HG03280 (cell line): ENCODE measurements around the gene SLC2A4RG.

Experiments
- ATAC-seq: cut with Tn5 transposase; IDR thresholded peaks from one replicate; pipeline ENCODE4 v1.9.1; 2021; ENCODE audit warnings: mild to moderate bottlenecking, moderate library complexity; ENCODE audit not compliant: unreplicated experiment

The SLC2A4RG gene, protein sequence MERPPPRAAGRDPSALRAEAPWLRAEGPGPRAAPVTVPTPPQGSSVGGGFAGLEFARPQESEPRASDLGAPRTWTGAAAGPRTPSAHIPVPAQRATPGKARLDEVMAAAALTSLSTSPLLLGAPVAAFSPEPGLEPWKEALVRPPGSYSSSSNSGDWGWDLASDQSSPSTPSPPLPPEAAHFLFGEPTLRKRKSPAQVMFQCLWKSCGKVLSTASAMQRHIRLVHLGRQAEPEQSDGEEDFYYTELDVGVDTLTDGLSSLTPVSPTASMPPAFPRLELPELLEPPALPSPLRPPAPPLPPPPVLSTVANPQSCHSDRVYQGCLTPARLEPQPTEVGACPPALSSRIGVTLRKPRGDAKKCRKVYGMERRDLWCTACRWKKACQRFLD

DNA sequence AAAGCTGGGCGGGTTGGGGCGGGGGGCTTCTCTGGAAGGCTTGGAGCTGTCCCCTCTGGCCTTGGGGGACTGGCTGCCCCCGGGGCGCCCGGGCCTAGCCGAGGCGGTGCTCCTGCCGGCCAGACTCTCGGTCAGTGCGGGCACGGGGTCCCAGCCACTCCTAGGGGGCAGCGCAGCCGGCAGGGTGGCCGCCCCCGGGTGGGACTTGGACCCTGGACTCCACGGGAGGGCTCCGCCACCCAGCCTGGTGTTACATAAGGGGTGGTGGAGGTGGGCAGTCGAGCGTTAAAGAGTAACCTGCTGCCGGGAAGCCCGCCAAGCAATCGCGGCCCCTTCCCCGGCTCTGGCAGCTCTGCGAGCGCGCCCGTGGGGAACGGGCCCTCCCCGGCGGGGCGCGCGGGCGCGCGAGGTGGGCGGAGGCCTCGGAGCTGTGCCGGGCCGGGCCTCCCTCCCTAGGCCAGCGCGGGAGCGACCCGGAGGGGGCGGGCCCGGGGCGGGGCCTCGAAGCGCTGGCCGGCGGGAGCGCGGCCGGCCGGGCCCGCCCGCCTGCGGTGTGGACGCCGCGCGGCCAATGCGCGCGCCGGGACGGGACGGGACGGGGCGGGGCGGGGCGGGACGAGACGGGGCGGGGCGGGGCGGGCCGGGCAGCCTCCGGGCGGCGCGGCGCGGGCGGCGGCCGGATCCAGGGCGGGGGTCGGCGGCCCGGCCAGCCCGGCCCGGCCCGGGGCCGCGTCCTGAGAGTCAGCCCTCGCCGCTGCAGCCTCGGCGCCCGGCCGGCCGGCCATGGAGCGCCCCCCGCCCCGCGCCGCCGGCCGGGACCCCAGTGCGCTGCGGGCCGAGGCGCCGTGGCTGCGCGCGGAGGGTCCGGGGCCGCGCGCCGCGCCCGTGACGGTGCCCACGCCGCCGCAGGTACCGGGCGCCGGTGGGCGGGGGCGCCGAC is at the start of gene SLC2A4RG:
Gene SLC2A4RG, plus strand, starts transcription at position 647 of the 940 bp plus-strand sequence. Its CDS starts 137 bp downstream, at position 784.
- ATAC-seq, result peak; percentile 55

DNA sequence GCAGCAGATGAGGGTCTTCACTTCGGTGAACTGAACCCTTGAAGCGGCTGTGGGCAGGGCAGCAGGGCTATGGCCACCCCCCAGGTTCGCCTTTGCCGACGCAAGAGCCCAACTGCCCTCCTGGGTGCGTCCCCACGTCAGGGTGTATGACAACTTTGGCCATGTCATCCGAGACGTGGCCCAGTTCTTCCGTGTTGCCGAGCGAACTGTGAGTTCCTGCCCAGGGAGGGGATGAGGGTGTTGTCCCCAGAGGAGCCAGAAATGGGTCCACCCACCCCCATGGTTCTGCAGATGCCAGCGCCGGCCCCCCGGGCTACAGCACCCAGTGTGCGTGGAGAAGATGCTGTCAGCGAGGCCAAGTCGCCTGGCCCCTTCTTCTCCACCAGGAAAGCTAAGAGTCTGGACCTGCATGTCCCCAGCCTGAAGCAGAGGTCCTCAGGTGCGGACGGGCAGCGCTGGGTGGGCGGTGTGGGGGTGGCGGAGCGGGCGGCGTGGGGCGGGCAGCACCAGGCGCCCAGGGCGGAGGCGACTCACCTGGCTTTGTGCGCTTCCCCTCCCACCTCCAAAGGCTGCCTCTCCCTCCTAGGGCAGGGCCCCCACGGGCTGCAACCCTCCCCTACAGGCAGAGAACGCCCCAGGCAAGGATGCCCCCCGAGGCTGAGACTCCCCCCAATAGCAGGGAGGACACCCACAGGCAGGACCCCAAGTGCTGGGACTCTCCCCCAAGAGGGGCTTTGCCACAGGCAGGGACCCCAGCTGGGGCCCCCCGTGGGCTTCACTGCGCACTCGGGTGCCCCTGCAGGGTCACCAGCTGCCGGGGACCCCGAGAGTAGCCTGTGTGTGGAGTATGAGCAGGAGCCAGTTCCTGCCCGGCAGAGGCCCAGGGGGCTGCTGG is 49.3 kb upstream of the SLC2A4RG start:
- no peak for ATAC-seq

DNA sequence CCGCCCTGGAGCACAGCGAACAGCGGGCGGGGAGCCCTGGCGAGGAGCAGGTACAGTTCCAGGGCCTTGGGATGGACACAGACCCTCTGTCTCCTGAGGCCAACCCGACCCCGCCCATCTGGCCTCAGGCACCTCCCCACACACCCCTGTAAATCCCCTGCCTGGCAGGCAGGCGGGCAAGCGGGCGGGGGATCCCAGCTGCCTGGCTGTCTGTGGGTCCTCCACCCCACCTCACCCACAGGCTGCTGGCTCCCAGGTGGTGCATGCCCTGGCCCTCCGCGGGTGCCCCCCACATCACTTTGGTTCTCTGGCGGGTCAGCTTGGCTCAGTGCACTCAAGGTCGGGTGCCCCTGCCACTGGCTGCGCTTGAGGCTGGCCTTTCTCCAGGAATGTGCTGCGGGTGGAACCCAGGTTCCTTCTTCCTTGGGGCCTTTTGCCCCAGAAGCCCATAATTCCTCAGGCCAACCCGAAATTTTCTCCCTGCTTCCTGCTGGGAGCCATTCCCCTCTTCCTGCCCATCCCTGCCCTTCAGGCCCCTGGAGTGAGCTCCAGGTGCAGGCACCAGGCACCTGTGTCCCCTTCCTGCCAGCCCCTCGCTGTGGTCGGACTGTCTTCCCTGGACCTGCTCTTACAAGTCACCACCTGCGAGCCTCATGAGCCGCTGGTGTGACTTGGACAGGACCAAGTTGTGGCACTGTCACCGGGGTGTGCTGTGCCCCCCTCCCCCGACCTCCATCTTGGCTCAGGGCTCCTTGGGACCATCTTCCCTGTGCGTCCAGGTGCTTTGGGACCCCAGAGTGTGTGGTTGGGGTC is 48.5 kb upstream of the SLC2A4RG start:
- no peak for ATAC-seq

GRCh38 chr20:63691711-63692435 is 47.7 kb upstream of the SLC2A4RG start:
- ATAC-seq, result no peak

GRCh38 chr20:63692436-63693082 is 47.0 kb upstream of the SLC2A4RG start:
- no peak for ATAC-seq

DNA sequence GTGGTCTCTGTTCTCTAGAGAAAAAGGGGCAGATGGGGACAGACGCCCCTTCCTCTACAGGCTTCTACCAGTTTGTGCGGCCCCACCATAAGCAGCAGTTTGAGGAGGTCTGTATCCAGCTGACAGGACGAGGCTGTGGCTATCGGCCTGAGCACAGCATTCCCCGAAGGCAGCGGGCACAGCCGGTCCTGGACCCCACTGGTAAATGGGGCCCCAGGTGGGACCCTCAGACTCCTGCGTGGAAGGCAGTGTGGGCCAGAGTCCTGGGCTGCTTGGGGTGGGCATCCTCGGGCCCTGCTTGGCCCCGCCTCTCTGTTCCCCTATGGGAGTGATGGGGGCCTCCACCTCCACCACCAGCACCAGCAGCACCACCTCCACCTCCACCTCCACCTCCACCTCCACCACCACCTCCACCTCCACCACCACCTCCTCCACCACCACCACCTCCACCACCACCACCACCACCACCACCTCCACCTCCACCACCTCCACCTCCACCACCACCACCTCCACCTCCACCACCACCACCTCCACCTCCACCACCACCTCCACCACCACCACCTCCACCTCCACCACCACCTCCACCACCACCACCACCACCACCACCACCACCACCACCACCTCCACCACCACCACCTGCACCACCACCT is 46.4 kb upstream of the SLC2A4RG start:
- no peak for ATAC-seq

GRCh38 chr20:63693733-63694583 is 45.6 kb upstream of the SLC2A4RG start:
- ATAC-seq, result no peak

DNA sequence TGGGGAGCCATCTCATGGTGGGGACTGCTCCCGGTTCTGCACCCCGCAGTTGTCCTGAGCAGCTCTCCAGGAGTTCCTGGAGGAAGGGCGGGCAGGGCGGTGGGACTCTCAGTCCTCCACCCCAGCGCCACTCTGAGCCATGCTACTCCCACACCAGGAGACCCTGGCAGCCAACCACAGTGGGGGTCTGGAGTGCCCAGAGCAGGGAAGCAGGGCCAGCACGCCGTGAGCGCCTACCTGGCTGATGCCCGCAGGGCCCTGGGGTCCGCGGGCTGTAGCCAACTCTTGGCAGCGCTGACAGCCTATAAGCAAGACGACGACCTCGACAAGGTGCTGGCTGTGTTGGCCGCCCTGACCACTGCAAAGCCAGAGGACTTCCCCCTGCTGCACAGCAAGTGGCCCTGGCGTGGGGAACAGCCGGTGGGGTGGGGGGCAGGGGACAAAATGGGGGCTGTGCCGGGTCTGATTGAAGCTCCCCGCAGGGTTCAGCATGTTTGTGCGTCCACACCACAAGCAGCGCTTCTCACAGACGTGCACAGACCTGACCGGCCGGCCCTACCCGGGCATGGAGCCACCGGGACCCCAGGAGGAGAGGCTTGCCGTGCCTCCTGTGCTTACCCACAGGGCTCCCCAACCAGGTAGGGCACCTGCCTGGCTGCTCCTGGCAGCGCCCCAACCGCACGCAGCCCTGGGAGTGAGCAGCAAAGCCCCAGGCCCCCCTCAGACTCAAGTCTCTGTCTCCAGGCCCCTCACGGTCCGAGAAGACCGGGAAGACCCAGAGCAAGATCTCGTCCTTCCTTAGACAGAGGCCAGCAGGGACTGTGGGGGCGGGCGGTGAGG is 44.8 kb upstream of the SLC2A4RG start:
- ATAC-seq, result no peak

DNA sequence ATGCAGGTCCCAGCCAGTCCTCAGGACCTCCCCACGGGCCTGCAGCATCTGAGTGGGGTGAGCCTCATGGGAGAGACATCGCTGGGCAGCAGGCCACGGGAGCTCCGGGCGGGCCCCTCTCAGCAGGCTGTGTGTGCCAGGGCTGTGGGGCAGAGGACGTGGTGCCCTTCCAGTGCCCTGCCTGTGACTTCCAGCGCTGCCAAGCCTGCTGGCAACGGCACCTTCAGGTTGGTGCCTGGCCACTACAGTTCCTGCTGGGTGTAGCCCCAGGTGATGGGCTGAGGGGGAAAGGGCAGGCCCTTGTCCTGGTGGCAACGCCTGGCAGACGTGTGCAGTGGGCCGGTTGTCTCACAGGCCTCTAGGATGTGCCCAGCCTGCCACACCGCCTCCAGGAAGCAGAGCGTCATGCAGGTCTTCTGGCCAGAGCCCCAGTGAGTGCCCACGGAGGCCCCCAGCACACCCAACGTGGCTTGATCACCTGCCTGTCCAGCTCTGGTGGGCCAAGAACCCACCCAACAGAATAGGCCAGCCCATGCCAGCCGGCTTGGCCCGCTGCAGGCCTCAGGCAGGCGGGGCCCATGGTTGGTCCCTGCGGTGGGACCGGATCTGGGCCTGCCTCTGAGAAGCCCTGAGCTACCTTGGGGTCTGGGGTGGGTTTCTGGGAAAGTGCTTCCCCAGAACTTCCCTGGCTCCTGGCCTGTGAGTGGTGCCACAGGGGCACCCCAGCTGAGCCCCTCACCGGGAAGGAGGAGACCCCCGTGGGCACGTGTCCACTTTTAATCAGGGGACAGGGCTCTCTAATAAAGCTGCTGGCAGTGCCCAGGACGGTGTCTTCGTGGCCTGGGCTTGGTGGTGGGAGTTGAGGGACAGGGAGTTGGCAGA is 43.9 kb upstream of the SLC2A4RG start:
- ATAC-seq, result no peak

DNA sequence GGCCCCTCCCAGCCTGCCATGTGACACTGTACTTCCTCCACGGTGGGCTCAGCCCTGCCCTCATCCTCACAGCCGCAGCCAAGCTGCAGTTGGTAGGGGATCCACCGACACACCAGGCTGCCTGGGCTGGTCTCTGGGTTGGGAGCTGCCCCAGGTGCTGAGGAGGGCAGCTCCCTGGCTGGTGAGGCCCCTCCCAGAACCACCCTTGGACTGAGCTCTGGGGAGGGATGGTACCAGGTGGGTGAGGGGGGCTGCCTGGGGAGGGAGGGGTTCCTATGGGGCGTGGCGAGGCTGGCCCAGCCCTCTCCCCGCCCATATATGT is 43.3 kb upstream of the SLC2A4RG start:
- no peak for ATAC-seq

GRCh38 chr20:63696628-63697356 is 42.8 kb upstream of the SLC2A4RG start, which contains the start of gene TNFRSF6B:
Gene TNFRSF6B (plus strand): TSS chr20:63696652. CDS start chr20:63696768, 116 bp downstream.
- ATAC-seq, result no peak

GRCh38 chr20:63697357-63697867 is 42.2 kb upstream of the SLC2A4RG start:
- ATAC-seq, result no peak

DNA sequence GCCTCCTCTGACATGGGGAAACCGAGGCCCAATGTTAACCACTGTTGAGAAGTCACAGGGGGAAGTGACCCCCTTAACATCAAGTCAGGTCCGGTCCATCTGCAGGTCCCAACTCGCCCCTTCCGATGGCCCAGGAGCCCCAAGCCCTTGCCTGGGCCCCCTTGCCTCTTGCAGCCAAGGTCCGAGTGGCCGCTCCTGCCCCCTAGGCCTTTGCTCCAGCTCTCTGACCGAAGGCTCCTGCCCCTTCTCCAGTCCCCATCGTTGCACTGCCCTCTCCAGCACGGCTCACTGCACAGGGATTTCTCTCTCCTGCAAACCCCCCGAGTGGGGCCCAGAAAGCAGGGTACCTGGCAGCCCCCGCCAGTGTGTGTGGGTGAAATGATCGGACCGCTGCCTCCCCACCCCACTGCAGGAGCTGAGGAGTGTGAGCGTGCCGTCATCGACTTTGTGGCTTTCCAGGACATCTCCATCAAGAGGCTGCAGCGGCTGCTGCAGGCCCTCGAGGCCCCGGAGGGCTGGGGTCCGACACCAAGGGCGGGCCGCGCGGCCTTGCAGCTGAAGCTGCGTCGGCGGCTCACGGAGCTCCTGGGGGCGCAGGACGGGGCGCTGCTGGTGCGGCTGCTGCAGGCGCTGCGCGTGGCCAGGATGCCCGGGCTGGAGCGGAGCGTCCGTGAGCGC is 41.6 kb upstream of the SLC2A4RG start:
- ATAC-seq, result no peak
